Globus pallidus (tissue), 1 donor: ENCODE measurements around the gene ADGRV1.

Source experiments
- DNase-seq: peaks from one replicate; pipeline ENCODE4 v3.0.0-alpha.2; 2015; ENCODE audit warnings: low spot score

Gene ADGRV1

DNA sequence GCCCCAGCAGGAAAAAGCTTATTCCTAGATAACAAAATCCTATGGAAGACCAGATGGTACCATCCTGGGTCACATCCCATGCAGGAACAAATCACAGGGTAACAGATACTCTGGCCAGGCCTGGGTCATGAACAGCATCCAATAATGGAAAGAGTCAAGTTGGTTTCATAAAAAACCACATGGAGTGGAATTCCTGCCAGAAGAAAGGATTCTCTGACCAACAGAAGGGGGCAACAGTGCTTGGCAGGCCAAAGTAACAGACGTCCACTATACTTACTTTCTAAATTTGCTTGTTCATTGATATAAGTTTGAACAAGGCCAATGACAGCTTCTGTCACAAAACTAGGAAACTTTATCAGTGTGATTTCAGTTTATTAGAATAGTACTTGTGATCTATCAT, 551.0 kb downstream of the ADGRV1 start:
- no peak for DNase-seq

DNA sequence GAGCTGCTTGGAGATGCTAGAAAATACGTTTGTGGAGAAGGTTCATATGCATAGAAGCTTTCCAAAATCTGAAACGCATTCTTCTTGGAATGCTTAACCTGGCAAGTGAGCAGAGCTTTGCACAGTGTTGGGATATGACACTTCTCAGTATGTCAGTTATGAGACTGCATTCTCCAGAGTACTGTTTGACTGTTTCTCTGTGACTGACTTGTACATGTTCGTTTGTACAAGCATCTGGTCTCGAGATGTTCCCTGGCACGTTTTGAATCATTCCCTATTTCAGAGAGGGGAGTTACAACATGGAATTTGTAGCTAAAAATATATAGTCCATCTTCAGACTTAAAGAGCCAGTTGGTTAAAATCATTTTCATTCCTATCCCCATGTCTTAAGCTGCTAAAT, 552.1 kb downstream of the ADGRV1 start:
- DNase-seq, result peak; percentile 15

GRCh38 chr5:91111473-91112238, 553.1 kb downstream of the ADGRV1 start:
- DNase-seq, result peak; percentile 69

DNA sequence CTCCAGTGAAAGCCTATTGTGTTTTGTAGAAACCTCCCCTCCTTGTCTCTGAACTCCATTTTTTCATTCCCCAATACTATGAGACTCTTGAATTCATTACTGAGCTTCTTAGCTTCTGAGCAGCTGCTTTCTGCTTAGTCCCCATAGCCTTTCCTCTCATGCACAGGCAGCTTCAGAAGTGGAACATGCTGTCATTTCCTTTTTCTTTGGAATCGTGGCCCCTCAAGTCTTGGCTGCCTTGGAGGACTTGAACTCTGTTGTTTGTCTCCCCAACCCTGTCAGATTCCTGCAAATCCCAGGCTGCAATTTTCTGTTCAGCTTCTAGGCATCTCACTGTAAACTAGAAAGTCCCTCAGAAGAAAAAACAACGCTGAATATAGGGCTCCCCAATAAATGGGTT, 556.1 kb downstream of the ADGRV1 start:
- no peak for DNase-seq

GRCh38 chr5:91118354-91118753, 559.8 kb downstream of the ADGRV1 start:
- no peak for DNase-seq

GRCh38 chr5:91118796-91119195, 560.2 kb downstream of the ADGRV1 start:
- DNase-seq, result no peak

GRCh38 chr5:91119217-91119616, 560.6 kb downstream of the ADGRV1 start:
- no peak for DNase-seq

DNA sequence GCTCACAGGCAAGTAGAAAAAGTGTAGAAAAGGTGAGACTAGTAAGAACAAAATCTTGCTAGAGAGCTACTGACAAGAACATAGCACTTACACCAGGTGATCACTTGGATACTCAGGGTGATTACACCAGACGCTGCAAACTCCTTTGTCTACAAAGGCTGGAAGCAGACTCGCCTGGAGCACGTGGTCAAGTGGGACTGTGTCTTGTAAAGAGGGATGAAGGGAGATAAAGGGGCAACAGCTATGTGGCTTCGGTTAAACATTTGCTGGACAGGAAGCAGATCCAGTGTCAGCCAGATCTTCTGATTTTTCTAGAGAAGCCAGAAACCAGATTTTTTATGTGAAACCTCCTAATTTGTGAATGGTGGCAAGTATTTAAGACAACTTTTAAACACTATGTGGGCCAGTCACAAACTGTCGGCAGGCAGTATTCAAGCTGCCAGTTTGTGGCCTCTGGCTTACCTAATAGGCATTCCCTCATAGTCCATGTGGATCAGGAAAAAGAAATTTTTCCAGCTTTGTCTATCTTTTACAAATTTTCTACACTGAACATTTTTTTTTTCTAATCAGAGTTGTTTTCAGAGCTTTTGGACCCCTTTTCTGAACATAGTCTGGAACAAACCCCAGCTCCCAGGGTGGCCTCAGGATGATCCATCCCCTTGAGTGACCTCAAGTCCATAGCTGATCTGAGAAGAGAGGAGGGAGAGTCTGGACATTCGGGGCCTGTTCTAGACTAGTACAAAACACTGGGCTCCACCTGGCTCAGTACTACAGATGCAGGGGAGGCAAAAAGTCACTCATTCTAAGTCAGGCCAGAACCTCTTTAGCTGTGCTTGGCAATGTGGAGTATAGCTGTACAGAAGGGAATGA, 561.6 kb downstream of the ADGRV1 start:
- DNase-seq, result no peak

GRCh38 chr5:91121347-91121993, 562.9 kb downstream of the ADGRV1 start:
- DNase-seq, result no peak

DNA sequence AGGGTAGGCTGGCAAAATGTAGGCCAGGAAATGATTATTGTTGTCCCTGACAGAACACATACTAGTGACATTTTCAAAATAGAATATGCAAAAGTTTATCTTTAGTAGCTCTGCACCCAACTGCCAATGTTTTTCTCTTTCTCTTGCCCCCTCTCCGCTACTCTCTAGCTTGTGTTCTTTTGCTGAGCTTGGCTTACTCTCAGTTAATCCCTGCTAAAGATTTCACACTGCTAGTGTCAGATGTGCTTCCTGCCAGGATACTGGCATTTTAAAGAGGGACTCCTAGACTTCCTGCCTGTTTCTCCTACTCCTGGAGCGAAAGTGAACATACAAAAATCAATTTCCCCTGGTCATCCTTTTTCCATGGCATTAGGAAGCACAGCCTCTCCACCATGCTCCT, 564.1 kb downstream of the ADGRV1 start:
- no peak for DNase-seq

GRCh38 chr5:91123291-91123690, 564.7 kb downstream of the ADGRV1 start:
- no peak for DNase-seq

- DNase-seq, result no peak
Measured at GRCh38 chr5:91123901-91124300, 565.3 kb downstream of the ADGRV1 start.

DNA sequence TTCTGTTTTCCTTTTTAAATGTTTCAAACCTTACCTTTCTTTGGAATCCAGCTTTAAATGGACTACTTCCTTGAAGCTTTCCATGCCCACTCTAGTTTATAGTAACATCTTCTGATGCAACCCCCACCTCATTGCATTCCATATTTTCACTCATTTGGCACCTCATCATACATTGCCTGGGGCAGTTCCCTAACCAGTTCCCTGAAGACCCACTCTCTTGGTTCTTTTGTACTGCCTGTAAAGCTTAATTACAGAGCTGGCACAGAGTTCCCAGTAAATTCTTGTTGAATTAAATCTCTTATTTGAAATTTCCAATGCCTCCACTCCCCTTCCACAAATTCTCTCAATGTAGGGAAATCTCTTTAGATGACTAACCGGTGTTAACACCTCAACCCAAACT, 567.3 kb downstream of the ADGRV1 start:
- DNase-seq, result no peak

DNA sequence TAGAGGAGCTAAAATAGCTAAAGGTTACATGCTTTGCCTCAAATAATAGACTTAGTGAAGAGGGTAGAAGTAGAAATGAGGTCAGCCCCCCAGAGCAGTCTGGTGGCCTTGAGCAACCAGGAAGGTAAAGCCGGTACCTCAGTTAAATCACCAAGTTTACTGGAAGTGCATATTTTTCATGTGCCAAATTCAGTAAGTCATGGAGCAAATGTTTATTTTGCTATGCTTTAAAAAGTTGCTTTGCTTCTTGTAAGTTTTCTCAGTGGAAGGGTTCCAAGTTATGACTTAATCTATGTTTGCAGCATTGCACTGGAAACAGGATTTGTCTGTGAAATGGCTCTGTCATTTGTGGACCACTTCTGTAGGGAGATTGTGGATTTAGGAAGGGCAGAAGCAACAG, 567.9 kb downstream of the ADGRV1 start:
- no peak for DNase-seq

DNA sequence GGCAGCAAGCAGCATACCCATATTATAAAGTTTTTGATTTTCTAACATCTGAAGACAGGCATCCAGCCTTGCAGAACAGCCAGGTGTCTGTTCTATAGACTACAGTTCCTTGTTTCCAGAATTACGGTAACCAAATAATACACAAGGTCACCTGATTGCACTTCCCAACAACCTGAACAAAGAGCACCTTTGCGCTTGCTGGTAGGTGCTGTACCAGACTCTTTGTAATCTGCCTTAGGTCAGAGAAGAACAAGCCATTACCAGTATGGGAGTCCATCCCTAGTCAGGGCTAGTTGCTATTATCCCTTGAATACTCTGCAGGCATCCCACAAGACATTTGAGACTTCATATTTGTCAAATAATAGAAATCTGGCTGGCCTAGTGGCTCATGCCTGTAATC, 568.3 kb downstream of the ADGRV1 start:
- no peak for DNase-seq

DNA sequence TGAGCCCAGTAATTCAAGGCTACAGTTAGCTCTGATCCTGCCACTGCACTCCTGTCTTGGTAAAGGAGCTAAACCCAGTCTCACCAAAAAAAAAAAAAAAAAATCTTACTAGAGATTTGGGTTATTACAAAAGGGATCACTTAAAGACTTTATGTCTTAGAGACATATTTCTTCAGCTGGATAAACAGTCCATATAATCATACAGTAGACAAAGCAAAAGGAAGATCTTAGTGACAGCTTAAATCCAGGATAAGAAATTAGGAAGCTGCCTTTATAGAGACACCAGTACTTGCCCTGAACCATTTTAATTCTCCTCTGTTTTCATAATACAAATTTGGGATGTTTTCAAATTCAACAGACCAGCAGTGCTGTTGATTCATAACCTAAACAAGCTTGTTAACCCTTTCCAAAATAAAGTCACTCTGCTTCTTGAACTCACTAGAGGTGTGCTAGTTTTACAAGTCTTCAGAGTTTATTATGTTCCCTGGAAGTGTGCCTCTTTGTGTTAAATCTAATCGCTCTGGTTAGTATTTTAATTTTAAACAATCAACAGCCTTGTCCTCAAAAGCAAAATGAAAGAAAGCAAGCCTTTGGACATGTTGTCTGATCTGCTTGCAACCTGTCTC, 569.0 kb downstream of the ADGRV1 start:
- no peak for DNase-seq

DNA sequence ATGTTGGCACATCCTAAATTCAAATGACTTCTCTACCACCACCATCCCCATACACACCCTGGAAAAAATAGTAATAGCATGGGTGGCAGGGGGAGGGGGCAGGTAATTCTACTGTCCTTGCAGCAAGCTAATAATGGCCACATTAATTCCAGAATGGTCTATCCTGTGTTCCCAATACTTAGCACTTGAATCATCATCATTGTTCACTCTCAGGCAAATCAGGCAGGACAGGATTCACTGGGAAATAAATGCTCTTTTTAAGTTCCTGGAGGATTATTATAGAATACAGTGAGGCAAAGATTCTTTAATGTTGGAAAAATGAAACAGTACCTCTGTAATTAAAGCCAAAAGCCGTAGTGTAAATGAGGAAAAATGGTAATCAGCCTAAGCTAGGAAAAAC, 570.0 kb downstream of the ADGRV1 start:
- DNase-seq, result no peak

DNA sequence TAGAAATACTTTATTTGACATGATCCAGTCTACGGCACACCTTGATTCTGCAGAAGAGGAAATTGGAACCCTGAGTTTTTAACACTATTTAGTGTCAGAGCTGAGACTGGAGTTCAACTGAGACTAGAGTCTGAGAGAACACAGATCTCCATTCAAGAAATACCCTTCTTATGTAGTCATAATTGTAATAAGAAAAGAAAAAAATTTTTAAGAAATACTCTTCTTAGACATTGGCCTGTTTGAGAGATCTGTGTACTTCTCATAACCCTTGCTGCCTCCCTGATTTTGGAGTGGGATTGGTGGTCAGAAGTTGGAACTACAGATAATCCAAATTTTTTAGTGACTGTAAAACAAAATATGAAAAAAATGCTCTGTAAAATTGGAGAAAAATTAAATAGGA, 571.2 kb downstream of the ADGRV1 start:
- no peak for DNase-seq

- no peak for DNase-seq
Measured at GRCh38 chr5:91130759-91131158, 572.2 kb downstream of the ADGRV1 start.

- no peak for DNase-seq
Measured at GRCh38 chr5:91132550-91132949, 574.0 kb downstream of the ADGRV1 start.

GRCh38 chr5:91133183-91133582, 574.6 kb downstream of the ADGRV1 start:
- no peak for DNase-seq

DNA sequence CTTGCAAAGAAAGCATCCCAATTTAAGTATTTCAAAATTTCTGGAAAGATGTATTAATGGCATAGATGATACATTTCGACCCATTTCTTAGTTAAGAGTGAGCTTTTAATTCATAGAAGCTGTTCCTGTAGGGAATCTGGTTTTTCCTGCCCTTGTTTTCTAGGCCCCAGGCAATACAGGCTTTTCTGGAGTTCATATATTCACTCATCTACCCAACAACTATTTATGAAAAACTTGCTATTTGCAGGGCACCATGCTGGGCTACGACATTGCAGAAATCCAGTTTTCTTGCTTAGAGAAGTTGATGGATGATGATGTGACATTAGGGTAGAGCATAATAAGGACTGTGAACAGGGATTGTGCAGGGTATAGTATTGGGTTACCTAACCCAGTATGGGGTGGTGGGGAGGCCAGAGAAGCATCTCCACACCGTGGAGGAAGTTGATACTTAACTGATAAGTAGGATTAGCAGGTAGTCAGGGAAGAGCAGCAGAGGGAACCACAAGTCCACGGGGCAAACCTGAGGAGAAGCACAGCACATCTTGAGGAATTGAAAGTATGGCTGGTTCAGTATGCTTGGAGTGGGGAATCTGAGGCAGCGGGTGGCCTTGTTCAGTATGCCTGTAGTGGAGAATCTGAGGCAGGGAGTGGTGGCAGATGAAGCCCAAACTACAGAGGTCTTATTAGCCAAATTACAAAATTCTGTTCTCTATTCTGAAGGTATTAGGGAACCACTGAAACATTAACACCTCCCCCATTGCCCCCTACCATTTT, 577.1 kb downstream of the ADGRV1 start:
- no peak for DNase-seq
